GM21529 (cell line): ENCODE measurements around the gene NFATC1.

Source experiments
- ATAC-seq: cut with Tn5 transposase; IDR thresholded peaks from one replicate; pipeline ENCODE4 v1.9.1; 2021; ENCODE audit not compliant: unreplicated experiment

NFATC1 gene

GRCh38 chr18:79548077-79548450 lies 152.3 kb downstream of the NFATC1 start:
- ATAC-seq, result no peak

- no peak for ATAC-seq
These were observed 152.9 kb downstream of the NFATC1 start for GRCh38 chr18:79548621-79548985.

- ATAC-seq, result no peak
These were observed 153.4 kb downstream of the NFATC1 start for GRCh38 chr18:79548986-79549637.

- ATAC-seq, result no peak
These were observed 153.9 kb downstream of the NFATC1 start for GRCh38 chr18:79549638-79550000.

- no peak for ATAC-seq
These were observed 156.5 kb downstream of the NFATC1 start for GRCh38 chr18:79552140-79552631.

- ATAC-seq, result no peak
These were observed 157.0 kb downstream of the NFATC1 start for GRCh38 chr18:79552696-79553095.

GRCh38 chr18:79553154-79553553 lies 157.4 kb downstream of the NFATC1 start:
- no peak for ATAC-seq

GRCh38 chr18:79553696-79554095 lies 158.0 kb downstream of the NFATC1 start:
- ATAC-seq, result no peak

GRCh38 chr18:79554321-79554720 lies 158.6 kb downstream of the NFATC1 start:
- no peak for ATAC-seq

- no peak for ATAC-seq
These were observed 159.4 kb downstream of the NFATC1 start for GRCh38 chr18:79554945-79555645.

- no peak for ATAC-seq
These were observed 160.2 kb downstream of the NFATC1 start for GRCh38 chr18:79555885-79556284.

- no peak for ATAC-seq
These were observed 161.3 kb downstream of the NFATC1 start for GRCh38 chr18:79556829-79557585.

- no peak for ATAC-seq
These were observed 162.6 kb downstream of the NFATC1 start for GRCh38 chr18:79558196-79558932.

- ATAC-seq, result no peak
These were observed 163.2 kb downstream of the NFATC1 start for GRCh38 chr18:79558933-79559416.

GRCh38 chr18:79559436-79559835 lies 163.7 kb downstream of the NFATC1 start:
- ATAC-seq, result no peak

GRCh38 chr18:79560042-79560860 lies 164.5 kb downstream of the NFATC1 start:
- ATAC-seq, result no peak

- ATAC-seq, result no peak
These were observed 165.1 kb downstream of the NFATC1 start for GRCh38 chr18:79560861-79561210.

GRCh38 chr18:79563949-79564348 lies 168.2 kb downstream of the NFATC1 start:
- no peak for ATAC-seq

GRCh38 chr18:79564441-79564840 lies 168.7 kb downstream of the NFATC1 start:
- ATAC-seq, result no peak

GRCh38 chr18:79566771-79567431 lies 171.2 kb downstream of the NFATC1 start:
- ATAC-seq, result no peak
